Adipocyte (in vitro differentiated cells): ENCODE results near the gene TMCO4.

Experiments
- DNase-seq: peaks from one replicate; pipeline ENCODE4 v3.0.0-alpha.2; 2015; ENCODE audit warnings: low read depth
- H3K27me3 ChIP-seq: replicated peaks from 2 replicates; pipeline ENCODE4 v1.7.0; 2013; ENCODE audit warnings: mild to moderate bottlenecking, low read length, moderate library complexity; ENCODE audit not compliant: control insufficient read depth, insufficient read depth
- H3K36me3 ChIP-seq: 2 replicates; pipeline ENCODE4 v1.7.0; 2013; ENCODE audit warnings: low read length, mild to moderate bottlenecking, moderate library complexity; ENCODE audit not compliant: control insufficient read depth, insufficient read depth, severe bottlenecking
- H3K4me1 ChIP-seq: 2 replicates; pipeline ENCODE4 v1.7.0; 2013; ENCODE audit warnings: mild to moderate bottlenecking, low read length, moderate library complexity; ENCODE audit not compliant: control insufficient read depth, insufficient read depth
- H3K4me3 ChIP-seq: 2 replicates; pipeline ENCODE4 v1.7.0; 2013; ENCODE audit warnings: mild to moderate bottlenecking, low read length, moderate library complexity
- H3K9ac ChIP-seq: 2 replicates; pipeline ENCODE4 v1.7.0; 2013; ENCODE audit warnings: mild to moderate bottlenecking, low read length, moderate library complexity
- H3K9me3 ChIP-seq: 2 replicates; pipeline ENCODE4 v1.7.0; 2013; ENCODE audit warnings: mild to moderate bottlenecking, low read length, moderate library complexity; ENCODE audit not compliant: control insufficient read depth

The TMCO4 gene

DNA sequence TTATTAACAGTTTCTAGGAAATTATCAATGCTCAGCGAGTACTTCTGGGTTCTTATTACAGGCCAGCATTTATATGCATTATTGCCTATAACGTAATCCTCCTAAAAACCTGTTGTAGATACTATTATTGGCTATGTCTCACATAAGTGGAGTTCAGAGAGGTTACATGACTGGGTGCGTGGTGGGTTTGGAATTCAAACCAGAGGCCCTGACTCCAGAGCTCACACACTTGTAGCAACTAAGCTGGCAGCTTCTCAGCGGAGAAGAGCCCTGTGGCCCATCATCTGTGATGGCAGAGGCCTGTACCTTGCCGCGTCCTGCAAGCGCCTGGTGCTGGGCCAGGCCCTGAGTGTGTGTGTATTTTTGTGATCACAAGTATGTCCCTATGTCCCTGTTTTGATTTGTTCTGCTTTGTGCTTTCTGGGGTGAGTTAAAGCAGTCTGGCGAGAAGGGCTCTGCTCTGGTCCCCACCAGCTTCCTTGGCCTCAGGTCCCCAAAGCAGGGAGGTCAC, 68.3 kb downstream of the TMCO4 start:
- H3K27me3 ChIP-seq, result no peaks in the 10 kb centered on the region
- H3K4me1 ChIP-seq, result peaks cover 22% of the 10 kb centered on the region
- H3K36me3 ChIP-seq, result peaks cover 34% of the 10 kb centered on the region
- no peak overlapping the region for H3K4me3 ChIP-seq
- no peak for DNase-seq
- H3K9ac ChIP-seq, result no peak overlapping the region
- peaks cover 7% of the 10 kb centered on the region for H3K9me3 ChIP-seq

DNA sequence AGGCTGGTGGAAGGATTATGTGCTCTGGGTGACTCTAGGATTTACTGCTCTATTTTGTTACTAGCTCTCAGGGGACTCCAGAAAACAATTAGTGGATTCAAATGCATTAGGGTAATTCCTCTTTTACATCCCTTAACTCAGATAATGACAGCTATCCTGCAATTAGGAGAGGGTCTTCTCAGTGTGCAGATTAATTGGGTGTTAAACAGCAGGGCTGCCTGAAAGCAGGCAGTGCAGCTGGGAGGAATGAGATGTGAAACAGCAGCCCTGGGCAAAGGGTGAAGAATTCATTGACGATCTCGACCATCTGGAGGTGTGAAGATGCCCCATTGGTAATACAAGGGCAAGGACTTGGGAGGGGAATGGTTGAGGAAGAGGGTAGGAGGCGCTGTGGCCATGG, 68.9 kb downstream of the TMCO4 start:
- Histone ChIP-seq H3K4me3 (no peak overlapping the region), H3K36me3 (peaks cover 35% of the 10 kb centered on the region), H3K27me3 (no peaks in the 10 kb centered on the region), H3K9ac (no peak overlapping the region), H3K9me3 (peaks cover 6% of the 10 kb centered on the region), H3K4me1 (peaks cover 17% of the 10 kb centered on the region)
- no peak for DNase-seq

DNA sequence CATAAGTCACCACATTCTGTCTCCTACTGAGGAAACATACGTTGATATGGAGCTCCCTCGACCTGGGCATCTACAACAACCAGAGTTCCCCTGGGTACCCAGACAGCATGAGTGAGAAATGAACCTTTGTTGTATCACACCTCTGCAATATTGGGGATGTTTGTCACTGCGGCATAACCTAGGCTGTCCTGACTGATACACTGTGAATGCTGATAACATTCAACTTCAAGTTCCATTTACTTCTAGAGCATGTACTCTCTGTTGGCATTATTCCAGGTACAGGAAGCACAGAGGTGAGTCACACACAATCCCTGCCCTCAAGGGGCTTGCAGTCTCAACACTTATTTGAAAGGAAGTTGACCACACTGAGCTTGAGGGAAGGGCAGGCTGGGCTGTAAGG, 69.5 kb downstream of the TMCO4 start:
- H3K27me3 ChIP-seq, result no peaks in the 10 kb centered on the region
- H3K36me3 ChIP-seq, result peaks cover 35% of the 10 kb centered on the region
- no peak for DNase-seq
- peaks cover 11% of the 10 kb centered on the region for H3K4me1 ChIP-seq
- H3K9me3 ChIP-seq, result peaks cover 6% of the 10 kb centered on the region
- H3K9ac ChIP-seq, result no peak overlapping the region
- H3K4me3 ChIP-seq, result no peak overlapping the region

DNA sequence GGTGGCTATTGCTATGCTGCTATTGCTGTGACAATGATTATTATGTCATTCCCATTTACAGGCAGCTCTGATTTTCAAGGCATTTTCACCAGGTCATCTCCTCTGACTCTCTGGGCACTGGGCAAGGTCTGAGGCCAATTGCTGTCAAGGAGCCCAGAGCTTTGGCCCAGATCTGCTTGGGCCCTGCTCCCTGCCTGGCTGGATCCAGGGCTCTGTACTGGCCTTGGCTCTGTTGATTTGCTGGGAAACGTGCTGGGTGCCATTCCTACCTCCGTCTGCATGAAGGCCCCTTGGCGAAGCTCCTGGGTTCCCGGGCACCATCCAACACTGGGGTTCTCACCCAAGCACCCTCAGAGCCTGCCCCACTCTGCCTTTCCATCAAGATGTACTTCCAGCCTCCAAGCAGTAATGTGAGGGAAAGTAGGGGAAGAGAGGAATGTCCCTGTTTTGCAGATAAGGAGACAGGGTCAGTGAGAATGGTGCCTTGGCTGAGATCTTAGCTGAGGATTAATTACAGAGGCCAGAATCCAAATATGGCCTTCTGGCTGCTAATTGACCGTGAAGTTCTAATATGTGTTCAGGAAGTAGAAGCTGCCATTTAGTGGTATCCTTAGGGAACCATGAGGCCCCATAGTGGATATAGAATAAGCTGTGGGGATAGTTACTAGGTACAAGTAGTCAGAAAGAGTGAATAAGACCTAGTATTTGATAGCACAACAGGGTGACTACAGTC, 71.1 kb downstream of the TMCO4 start:
- no peak for DNase-seq
- Histone ChIP-seq H3K9me3 (peaks cover 6% of the 10 kb centered on the region), H3K4me1 (no peaks in the 10 kb centered on the region), H3K4me3 (no peak overlapping the region), H3K27me3 (no peaks in the 10 kb centered on the region), H3K9ac (no peak overlapping the region), H3K36me3 (peaks cover 34% of the 10 kb centered on the region)

DNA sequence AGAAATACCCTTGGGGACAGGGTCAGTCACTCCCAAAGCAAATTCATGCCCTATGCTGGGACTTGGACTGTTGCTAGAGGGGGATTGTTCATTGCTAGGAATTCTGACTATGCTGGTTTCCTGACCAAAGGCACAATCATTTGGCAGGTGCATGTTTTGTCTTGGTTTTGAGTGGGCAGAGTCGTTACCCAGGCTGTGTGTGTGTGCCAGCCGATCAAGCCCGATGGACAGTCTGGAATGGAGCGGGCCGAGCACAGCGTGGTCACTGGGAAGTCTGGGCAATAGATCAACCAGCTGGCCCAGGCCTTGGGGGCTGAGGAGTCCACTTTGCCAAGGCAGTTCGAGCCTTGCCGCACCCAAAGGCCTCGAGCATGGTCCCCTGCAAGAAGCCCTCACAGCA, 74.1 kb downstream of the TMCO4 start:
- H3K36me3 ChIP-seq, result peaks cover 26% of the 10 kb centered on the region
- no peaks in the 10 kb centered on the region for H3K27me3 ChIP-seq
- H3K9me3 ChIP-seq, result peaks cover 6% of the 10 kb centered on the region
- no peaks in the 10 kb centered on the region for H3K4me1 ChIP-seq
- no peak overlapping the region for H3K4me3 ChIP-seq
- no peak for DNase-seq
- no peak overlapping the region for H3K9ac ChIP-seq

DNA sequence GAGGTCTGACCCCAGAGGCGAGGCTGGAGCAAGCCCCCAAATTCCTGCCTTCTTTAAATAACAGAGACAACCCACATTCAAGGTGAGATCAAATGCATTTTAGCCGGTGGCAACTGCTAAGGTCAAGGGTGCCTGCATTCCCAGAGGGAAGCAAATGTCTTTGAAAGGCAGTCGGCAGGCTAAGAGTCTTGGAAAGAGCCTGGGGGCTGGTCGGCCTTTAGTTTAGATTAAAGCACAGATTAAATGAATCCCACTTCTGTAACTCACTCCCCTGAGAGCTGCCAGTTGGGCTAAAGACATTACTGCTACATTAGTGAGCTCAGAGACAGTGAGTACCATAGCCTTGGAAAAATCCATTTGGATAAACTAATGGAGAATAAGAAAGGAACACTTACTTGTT, 75.8 kb downstream of the TMCO4 start:
- no peaks in the 10 kb centered on the region for H3K4me1 ChIP-seq
- no peak overlapping the region for H3K4me3 ChIP-seq
- H3K27me3 ChIP-seq, result no peaks in the 10 kb centered on the region
- no peaks in the 10 kb centered on the region for H3K9me3 ChIP-seq
- no peak for DNase-seq
- H3K9ac ChIP-seq, result no peak overlapping the region
- peaks cover 18% of the 10 kb centered on the region for H3K36me3 ChIP-seq

DNA sequence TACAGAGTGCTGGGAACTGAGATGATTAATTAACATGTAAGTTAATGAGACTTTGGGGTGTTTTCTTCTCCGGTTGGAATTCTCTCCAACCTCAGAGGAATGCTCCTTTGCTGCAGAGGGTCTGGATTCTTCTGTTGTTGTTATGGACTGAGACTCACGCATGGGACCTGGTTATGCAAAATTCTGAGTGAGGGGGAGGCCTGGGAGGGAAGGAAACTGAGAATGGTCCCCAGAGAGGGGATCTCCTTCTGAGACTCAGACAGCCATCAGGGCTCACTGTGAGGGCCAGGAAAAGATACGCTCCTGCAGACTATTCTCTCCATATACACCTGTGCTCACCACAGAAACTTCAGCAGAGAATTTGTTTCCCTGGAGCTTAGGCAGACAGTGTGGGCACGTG, 78.7 kb downstream of the TMCO4 start:
- Histone ChIP-seq H3K4me1 (no peaks in the 10 kb centered on the region), H3K9me3 (no peaks in the 10 kb centered on the region), H3K36me3 (no peaks in the 10 kb centered on the region), H3K4me3 (no peak overlapping the region), H3K27me3 (no peaks in the 10 kb centered on the region), H3K9ac (no peak overlapping the region)
- no peak for DNase-seq

DNA sequence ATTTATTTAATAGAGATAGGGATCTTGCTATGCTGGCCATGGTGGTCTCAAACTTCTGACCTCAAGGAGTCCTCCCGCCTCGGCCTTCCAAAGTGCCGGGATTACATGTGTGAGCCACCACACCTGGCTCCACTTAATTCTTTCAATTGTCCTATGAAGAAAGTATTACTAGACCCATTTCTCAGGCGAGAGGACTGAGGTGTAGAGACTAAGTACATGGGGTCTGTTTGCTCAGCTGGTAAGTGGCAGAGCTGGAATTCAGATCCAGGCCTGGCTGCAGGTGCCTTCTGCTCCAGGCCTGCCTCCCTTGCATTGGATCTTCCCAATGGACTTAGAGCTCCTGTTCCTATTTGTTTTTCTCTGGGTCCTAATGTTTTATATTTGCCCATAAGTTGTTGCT, 79.5 kb downstream of the TMCO4 start:
- H3K4me3 ChIP-seq, result no peak overlapping the region
- H3K36me3 ChIP-seq, result no peaks in the 10 kb centered on the region
- no peaks in the 10 kb centered on the region for H3K4me1 ChIP-seq
- DNase-seq, result no peak
- no peak overlapping the region for H3K9ac ChIP-seq
- no peaks in the 10 kb centered on the region for H3K27me3 ChIP-seq
- H3K9me3 ChIP-seq, result no peaks in the 10 kb centered on the region

DNA sequence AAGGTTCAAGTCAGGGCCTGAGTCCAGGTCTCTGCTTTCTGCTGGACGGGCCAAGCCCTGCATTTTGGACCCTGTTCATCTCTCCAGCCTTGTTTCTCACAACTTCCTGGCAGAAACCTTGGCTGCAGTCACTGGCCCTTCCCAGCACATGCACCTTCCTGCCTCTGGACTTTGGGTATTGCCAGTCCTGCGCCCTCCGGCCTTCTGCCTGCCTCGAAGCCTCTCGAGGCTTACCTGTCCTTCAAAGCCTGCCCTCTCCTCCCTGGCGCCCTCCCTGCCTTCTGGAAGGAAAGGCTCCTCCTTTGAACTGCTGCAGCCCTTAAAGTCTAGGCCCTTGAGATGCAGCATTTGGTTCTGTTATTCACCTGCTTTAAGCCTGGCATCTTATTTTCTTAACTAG, 82.2 kb downstream of the TMCO4 start:
- Histone ChIP-seq H3K27me3 (no peaks in the 10 kb centered on the region), H3K9me3 (no peaks in the 10 kb centered on the region)

DNA sequence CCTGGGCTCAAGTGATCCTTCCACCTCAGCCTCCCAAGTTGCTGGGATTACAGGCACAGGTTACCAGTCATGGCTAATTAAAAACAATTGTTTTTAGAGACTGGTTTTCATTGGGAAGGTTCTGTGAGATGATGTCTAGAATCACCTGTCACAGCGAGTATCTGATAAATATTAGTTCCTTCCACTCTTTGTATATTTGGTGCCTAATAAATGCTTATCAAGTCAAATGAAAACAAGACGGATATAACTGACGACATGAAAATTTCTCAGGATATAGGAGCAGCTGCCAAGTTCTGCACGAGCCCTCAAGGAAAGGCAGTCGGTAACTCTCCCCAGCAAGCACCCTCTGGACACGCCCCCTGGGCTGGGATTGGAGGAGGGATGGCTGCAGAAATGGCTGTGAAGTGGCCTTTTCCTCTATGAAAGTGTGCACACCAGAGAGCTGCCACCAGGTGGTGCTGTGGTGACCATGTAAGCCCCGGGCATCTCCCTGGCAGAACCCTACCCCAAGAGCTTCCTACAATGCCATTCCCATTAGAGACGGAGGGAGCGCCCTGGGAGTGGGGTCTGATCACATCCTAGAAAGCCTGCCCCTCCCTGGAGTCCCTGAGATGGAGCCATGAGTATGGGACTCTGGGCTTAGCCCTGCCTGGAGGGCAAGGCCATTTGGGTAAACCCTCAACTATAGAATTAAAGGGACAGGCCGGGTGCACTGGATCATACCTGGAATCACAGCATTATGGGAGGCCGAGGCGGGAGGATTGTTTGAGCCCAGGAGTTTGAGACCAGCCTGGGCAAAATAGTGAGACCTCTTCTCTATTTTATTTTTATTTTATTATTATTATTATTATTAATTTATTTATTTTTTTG, 84.1 kb downstream of the TMCO4 start:
- no peaks in the 10 kb centered on the region for H3K27me3 ChIP-seq
- DNase-seq, result peak; percentile 95
- no peak overlapping the region for H3K9ac ChIP-seq
- no peaks in the 10 kb centered on the region for H3K36me3 ChIP-seq
- no peaks in the 10 kb centered on the region for H3K4me1 ChIP-seq
- H3K9me3 ChIP-seq, result no peaks in the 10 kb centered on the region
- H3K4me3 ChIP-seq, result no peak overlapping the region

More for the DNA sequence above, 82.2 kb downstream of the TMCO4 start:
- no peaks in the 10 kb centered on the region for H3K4me1 ChIP-seq
- H3K36me3 ChIP-seq, result no peaks in the 10 kb centered on the region
- no peak overlapping the region for H3K4me3 ChIP-seq
- no peak overlapping the region for H3K9ac ChIP-seq
- DNase-seq, result no peak

DNA sequence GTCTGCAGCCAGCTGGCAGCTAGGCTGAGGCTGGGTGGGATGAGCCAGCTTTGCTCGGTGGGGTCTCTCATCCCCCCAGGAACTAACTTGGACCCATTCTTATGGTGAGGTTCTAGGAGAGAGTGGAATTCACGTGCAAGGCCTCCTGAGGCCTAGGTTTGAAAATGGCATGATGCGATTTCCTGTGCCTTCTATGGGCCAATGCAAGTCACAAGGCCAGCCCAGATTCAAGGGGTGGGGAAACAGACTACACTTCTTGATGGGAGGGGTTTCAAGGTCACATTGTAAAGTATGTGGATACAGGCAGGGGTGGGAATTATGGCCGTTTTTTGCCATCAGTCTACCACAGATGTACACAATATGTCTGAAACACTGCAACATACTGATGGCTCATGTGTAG, 86.8 kb downstream of the TMCO4 start:
- Histone ChIP-seq H3K9ac (no peak overlapping the region), H3K4me1 (no peaks in the 10 kb centered on the region), H3K9me3 (no peaks in the 10 kb centered on the region), H3K27me3 (no peaks in the 10 kb centered on the region), H3K36me3 (no peaks in the 10 kb centered on the region), H3K4me3 (no peak overlapping the region)
- DNase-seq, result no peak
